Spleen (tissue), 7 donors: ENCODE data around the gene VTI1A.

ENCODE experiments used
- POLR2A ChIP-seq, 3 donors: fragments of 450-650 bp; IDR thresholded peaks; one replicate each; pipeline ENCODE4 v1.5.1; 2017; ENCODE audit warnings: antibody characterized with exemption in 3 of 3, mild to moderate bottlenecking in 1 of 3
- TF ChIP-seq, protein P1 (sequence below), 11 experiments: fragments of 200-600 bp in 7 of 11; fragments of 450-650 bp in 4 of 11; sonication (generic) in 4 of 11; IDR thresholded peaks in 8 of 11; conservative IDR thresholded peaks in 3 of 11; 1 replicate in 7 of 11; 2 replicates in 4 of 11; pipeline versions ENCODE4 v1.4.0 to v1.8.0; 2016 to 2021; ENCODE audit warnings: antibody characterized with exemption in 11 of 11, inconsistent platforms in 4 of 11, mild to moderate bottlenecking in 1 of 11
- donor health status: DM: no; HTN: no; CAD: no; lungs with moderate emphysema.
- donor health status: DM: no; HTN: no; CAD: no.
- donor health status: DM: no; HTN: no; CAD: no.

DNA sequence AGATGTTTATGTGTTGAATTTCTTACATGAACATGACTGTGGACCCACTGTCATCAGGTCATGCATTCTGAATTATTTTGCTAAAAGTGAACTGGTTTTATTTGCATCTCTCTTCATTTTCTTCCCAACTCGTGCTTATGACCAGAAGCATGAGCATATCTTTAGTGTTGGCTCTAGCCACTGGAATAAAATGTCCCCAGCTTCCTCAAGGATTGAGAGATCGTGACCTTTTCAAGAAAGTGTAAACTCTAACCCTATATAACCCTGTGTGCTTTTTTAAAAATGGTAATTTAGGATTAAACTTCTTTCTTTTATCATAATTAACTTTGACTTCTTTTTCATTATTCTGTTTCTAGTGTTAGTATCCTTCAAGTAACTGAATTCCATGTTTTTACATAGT, 55.5 kb downstream of the VTI1A start:
- TF ChIP-seq, protein P1, sequence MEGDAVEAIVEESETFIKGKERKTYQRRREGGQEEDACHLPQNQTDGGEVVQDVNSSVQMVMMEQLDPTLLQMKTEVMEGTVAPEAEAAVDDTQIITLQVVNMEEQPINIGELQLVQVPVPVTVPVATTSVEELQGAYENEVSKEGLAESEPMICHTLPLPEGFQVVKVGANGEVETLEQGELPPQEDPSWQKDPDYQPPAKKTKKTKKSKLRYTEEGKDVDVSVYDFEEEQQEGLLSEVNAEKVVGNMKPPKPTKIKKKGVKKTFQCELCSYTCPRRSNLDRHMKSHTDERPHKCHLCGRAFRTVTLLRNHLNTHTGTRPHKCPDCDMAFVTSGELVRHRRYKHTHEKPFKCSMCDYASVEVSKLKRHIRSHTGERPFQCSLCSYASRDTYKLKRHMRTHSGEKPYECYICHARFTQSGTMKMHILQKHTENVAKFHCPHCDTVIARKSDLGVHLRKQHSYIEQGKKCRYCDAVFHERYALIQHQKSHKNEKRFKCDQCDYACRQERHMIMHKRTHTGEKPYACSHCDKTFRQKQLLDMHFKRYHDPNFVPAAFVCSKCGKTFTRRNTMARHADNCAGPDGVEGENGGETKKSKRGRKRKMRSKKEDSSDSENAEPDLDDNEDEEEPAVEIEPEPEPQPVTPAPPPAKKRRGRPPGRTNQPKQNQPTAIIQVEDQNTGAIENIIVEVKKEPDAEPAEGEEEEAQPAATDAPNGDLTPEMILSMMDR (IDR thresholded peaks at IDR 0.05 in 8 of 11, conservative IDR thresholded peaks at IDR 0.05 in 3 of 11): no peak
- TF ChIP-seq POLR2A (IDR thresholded peaks at IDR 0.05): no peak
